Measurements from ENCODE around the gene AQP12B.

The AQP12B gene

GRCh38 chr2:240713071-240713927 is 30.6 kb upstream of the AQP12B start:
- no peak overlapping the region for H3K4me3 Mint-ChIP-seq
- no peaks in the 10 kb centered on the region for H3K9me3 Mint-ChIP-seq
- no peaks in the 10 kb centered on the region for H3K4me1 Mint-ChIP-seq (ENCODE audit: low read depth)
- H3K27ac Mint-ChIP-seq = no peak overlapping the region
- H3K27me3 Mint-ChIP-seq = no peaks in the 10 kb centered on the region
- H3K36me3 Mint-ChIP-seq (ENCODE audit: low read depth) = no peaks in the 10 kb centered on the region
- intact Hi-C loops (cut with micrococcal nuclease) = no loop called here

GRCh38 chr2:240712121-240712520 is 29.4 kb upstream of the AQP12B start:
- no peak overlapping the region for H3K4me3 Mint-ChIP-seq
- no peaks in the 10 kb centered on the region for H3K36me3 Mint-ChIP-seq (ENCODE audit: low read depth)
- H3K27ac Mint-ChIP-seq = no peak overlapping the region
- no peaks in the 10 kb centered on the region for H3K9me3 Mint-ChIP-seq
- intact Hi-C loops (cut with micrococcal nuclease) = no loop called here
- no peaks in the 10 kb centered on the region for H3K4me1 Mint-ChIP-seq (ENCODE audit: low read depth)
- H3K27me3 Mint-ChIP-seq = no peaks in the 10 kb centered on the region

- no peaks in the 10 kb centered on the region for H3K36me3 Mint-ChIP-seq (ENCODE audit: low read depth)
- H3K4me1 Mint-ChIP-seq (ENCODE audit: low read depth) = no peaks in the 10 kb centered on the region
- intact Hi-C loops (cut with micrococcal nuclease) = no loop called here
- no peaks in the 10 kb centered on the region for H3K27me3 Mint-ChIP-seq
- no peaks in the 10 kb centered on the region for H3K9me3 Mint-ChIP-seq
- no peak overlapping the region for H3K27ac Mint-ChIP-seq
- no peak overlapping the region for H3K4me3 Mint-ChIP-seq
Measured at GRCh38 chr2:240711701-240712100, 29.0 kb upstream of the AQP12B start.

- H3K9me3 Mint-ChIP-seq = no peaks in the 10 kb centered on the region
- no peak overlapping the region for H3K27ac Mint-ChIP-seq
- no peaks in the 10 kb centered on the region for H3K36me3 Mint-ChIP-seq (ENCODE audit: low read depth)
- H3K4me1 Mint-ChIP-seq (ENCODE audit: low read depth) = peaks cover 2% of the 10 kb centered on the region
- H3K4me3 Mint-ChIP-seq = no peak overlapping the region
- no peaks in the 10 kb centered on the region for H3K27me3 Mint-ChIP-seq
- intact Hi-C loops (cut with micrococcal nuclease) = no loop called here
Measured at GRCh38 chr2:240711296-240711695, 28.6 kb upstream of the AQP12B start.

GRCh38 chr2:240708457-240708856 is 25.8 kb upstream of the AQP12B start:
- no peaks in the 10 kb centered on the region for H3K36me3 Mint-ChIP-seq (ENCODE audit: low read depth)
- no peaks in the 10 kb centered on the region for H3K9me3 Mint-ChIP-seq
- intact Hi-C loops (cut with micrococcal nuclease) = loop anchor here (5.0 to 10.0 kb wide), 2 partner anchors 114 to 196 kb away; no protein-coding TSS in a partner anchor
- H3K4me3 Mint-ChIP-seq = no peak overlapping the region
- peaks cover 5% of the 10 kb centered on the region for H3K27me3 Mint-ChIP-seq
- peaks cover 19% of the 10 kb centered on the region for H3K4me1 Mint-ChIP-seq (ENCODE audit: low read depth)
- no peak overlapping the region for H3K27ac Mint-ChIP-seq

GRCh38 chr2:240707821-240708220 is 25.1 kb upstream of the AQP12B start:
- peaks cover 5% of the 10 kb centered on the region for H3K27me3 Mint-ChIP-seq
- no peaks in the 10 kb centered on the region for H3K9me3 Mint-ChIP-seq
- intact Hi-C loops (cut with micrococcal nuclease) = loop anchor here (5.0 to 10.0 kb wide), 2 partner anchors 113 to 196 kb away; no protein-coding TSS in a partner anchor
- H3K4me1 Mint-ChIP-seq (ENCODE audit: low read depth) = peaks cover 19% of the 10 kb centered on the region
- H3K4me3 Mint-ChIP-seq = no peak overlapping the region
- H3K27ac Mint-ChIP-seq = no peak overlapping the region
- no peaks in the 10 kb centered on the region for H3K36me3 Mint-ChIP-seq (ENCODE audit: low read depth)

GRCh38 chr2:240707043-240707756 is 24.5 kb upstream of the AQP12B start:
- intact Hi-C loops (cut with micrococcal nuclease) = loop anchor here (5.0 to 10.0 kb wide), 2 partner anchors 112 to 195 kb away; no protein-coding TSS in a partner anchor
- Mint-ChIP-seq H3K36me3 (ENCODE audit: low read depth) (no peaks in the 10 kb centered on the region), H3K4me3 (no peak overlapping the region), H3K9me3 (no peaks in the 10 kb centered on the region), H3K27ac (no peak overlapping the region), H3K27me3 (peaks cover 5% of the 10 kb centered on the region), H3K4me1 (ENCODE audit: low read depth) (peaks cover 19% of the 10 kb centered on the region)

GRCh38 chr2:240705204-240705791 is 22.6 kb upstream of the AQP12B start:
- Mint-ChIP-seq H3K4me3 (peak overlapping the region; percentile 57), H3K27ac (peak overlapping the region; percentile 66), H3K36me3 (ENCODE audit: low read depth) (no peaks in the 10 kb centered on the region), H3K27me3 (peaks cover 5% of the 10 kb centered on the region), H3K4me1 (ENCODE audit: low read depth) (peaks cover 19% of the 10 kb centered on the region), H3K9me3 (no peaks in the 10 kb centered on the region)
- intact Hi-C loops (cut with micrococcal nuclease) = loop anchor here (5.0 to 10.0 kb wide), 2 partner anchors 110 to 193 kb away; no protein-coding TSS in a partner anchor

GRCh38 chr2:240704651-240705050 is 22.0 kb upstream of the AQP12B start:
- H3K4me3 Mint-ChIP-seq = no peak overlapping the region
- H3K4me1 Mint-ChIP-seq (ENCODE audit: low read depth) = peaks cover 19% of the 10 kb centered on the region
- intact Hi-C loops (cut with micrococcal nuclease) = loop anchor here (5.0 to 10.0 kb wide), 2 partner anchors 110 to 192 kb away; no protein-coding TSS in a partner anchor
- peak overlapping the region; percentile 66 for H3K27ac Mint-ChIP-seq
- H3K36me3 Mint-ChIP-seq (ENCODE audit: low read depth) = no peaks in the 10 kb centered on the region
- H3K9me3 Mint-ChIP-seq = no peaks in the 10 kb centered on the region
- peaks cover 8% of the 10 kb centered on the region for H3K27me3 Mint-ChIP-seq

GRCh38 chr2:240703417-240704341 is 21.0 kb upstream of the AQP12B start:
- H3K27ac Mint-ChIP-seq = peak overlapping the region; percentile 66
- no peak overlapping the region for H3K4me3 Mint-ChIP-seq
- H3K36me3 Mint-ChIP-seq (ENCODE audit: low read depth) = no peaks in the 10 kb centered on the region
- no peaks in the 10 kb centered on the region for H3K9me3 Mint-ChIP-seq
- peaks cover 19% of the 10 kb centered on the region for H3K4me1 Mint-ChIP-seq (ENCODE audit: low read depth)
- peaks cover 11% of the 10 kb centered on the region for H3K27me3 Mint-ChIP-seq
- intact Hi-C loops (cut with micrococcal nuclease) = loop anchor here (10.0 kb wide), 1 partner anchor 109 kb away; no protein-coding TSS in a partner anchor

GRCh38 chr2:240702640-240703011 is 19.9 kb upstream of the AQP12B start:
- H3K27ac Mint-ChIP-seq = peak overlapping the region; percentile 24
- H3K36me3 Mint-ChIP-seq (ENCODE audit: low read depth) = no peaks in the 10 kb centered on the region
- H3K27me3 Mint-ChIP-seq = peaks cover 11% of the 10 kb centered on the region
- H3K9me3 Mint-ChIP-seq = no peaks in the 10 kb centered on the region
- no peak overlapping the region for H3K4me3 Mint-ChIP-seq
- H3K4me1 Mint-ChIP-seq (ENCODE audit: low read depth) = peaks cover 19% of the 10 kb centered on the region
- intact Hi-C loops (cut with micrococcal nuclease) = loop anchor here (10.0 kb wide), 1 partner anchor 108 kb away; no protein-coding TSS in a partner anchor

GRCh38 chr2:240701736-240702639 is 19.3 kb upstream of the AQP12B start:
- Mint-ChIP-seq H3K27ac (peak overlapping the region; percentile 24), H3K9me3 (no peaks in the 10 kb centered on the region), H3K27me3 (peaks cover 11% of the 10 kb centered on the region), H3K4me1 (ENCODE audit: low read depth) (peaks cover 19% of the 10 kb centered on the region), H3K36me3 (ENCODE audit: low read depth) (no peaks in the 10 kb centered on the region), H3K4me3 (no peak overlapping the region)
- intact Hi-C loops (cut with micrococcal nuclease) = loop anchor here (10.0 kb wide), 1 partner anchor 107 kb away; no protein-coding TSS in a partner anchor

Measured in dendritic cell treated with granulocyte-macrophage colony-stimulating factor and Interleukin-4, amounts not matched to agents 40 ng/mL and 50 ng/mL, for 4 days (primary cell).